ENCODE data around the gene ATP5PB. TPM values are rescaled to one million over a fixed set of nuclear protein-coding genes. Genes with fewer than 3 reads are reported as not detected.

Gene ATP5PB
- polyA plus RNA-seq, 3 donors, result 112 to 597 (median 557) TPM

DNA sequence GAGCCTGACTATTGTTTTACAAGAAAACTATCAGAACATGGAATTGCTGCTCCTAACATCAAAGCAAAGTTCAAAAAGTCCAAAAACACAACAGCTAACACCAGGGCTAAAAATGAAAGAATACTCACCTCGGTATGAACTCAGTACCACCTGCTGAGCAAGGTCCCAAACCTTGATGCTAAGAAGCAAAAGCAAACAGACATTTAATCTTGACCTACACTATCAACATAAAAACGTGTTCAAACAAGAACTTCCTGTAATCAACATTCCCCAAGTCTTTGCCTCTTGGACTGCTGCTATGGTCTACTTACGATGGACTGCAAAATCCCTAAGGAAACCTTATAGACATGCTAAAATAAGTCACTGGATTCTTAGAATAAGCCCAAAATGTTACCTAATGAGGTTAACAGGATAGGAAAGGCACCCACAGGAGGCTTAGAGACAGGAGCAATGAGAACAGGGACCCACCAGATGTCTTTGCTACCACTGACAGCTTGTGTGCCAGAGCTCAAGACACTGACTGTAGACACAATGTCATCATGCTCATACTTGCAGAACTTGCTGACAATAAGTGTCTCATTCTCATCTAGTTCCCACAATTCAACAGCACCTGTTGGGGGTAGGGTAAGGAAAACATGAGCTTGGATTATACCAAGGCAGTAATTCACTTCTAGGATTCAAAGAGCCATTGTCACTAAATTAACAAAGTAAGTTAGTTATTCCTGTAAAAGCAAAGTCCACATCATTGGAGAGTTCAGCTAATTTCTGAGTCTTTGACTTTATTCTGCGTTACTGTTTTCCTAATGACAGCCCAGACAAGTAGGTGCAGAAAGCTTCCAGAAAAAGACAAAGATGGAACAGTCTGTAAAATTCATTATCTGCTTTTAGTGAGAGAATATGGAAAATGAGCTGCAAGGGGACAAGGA is 2.0 kb upstream of the ATP5PB start:
- WGBS (ENCODE audit: insufficient coverage), result 89% methylated on average over 4 of the region's 4 CpGs
- H3K79me2 ChIP-seq (ENCODE audit: insufficient read depth, low read length), result peaks cover 49% of the 10 kb centered on the region
- H3K9me3 ChIP-seq (replicated peaks in 1 of 2; ENCODE audit: control insufficient read depth in 1 of 2, insufficient read depth in 1 of 2, low read length in 2 of 2), result no peaks in the 10 kb centered on the region
- H3K4me1 Mint-ChIP-seq, result peaks cover 46% of the 10 kb centered on the region
- H3K4me2 ChIP-seq (replicated peaks; ENCODE audit: extremely low read depth, low read length, poor library complexity, severe bottlenecking), result peak overlapping the region; percentile 2
- intact Hi-C loops (cut with micrococcal nuclease), result loop anchor here in 1 of 2 donors (5.0 to 10.0 kb wide), 3 partner anchors 310 to 485 kb away; partner anchors contain the start of genes DDX20 and LRIF1
- no peaks in the 10 kb centered on the region for H3K27me3 ChIP-seq (ENCODE audit: control insufficient read depth in 2 of 2, insufficient read depth in 2 of 2, low read length in 2 of 2)
- H3K36me3 ChIP-seq (replicated peaks in 1 of 2; ENCODE audit: control insufficient read depth in 1 of 2, insufficient read depth in 2 of 2, low read length in 2 of 2), result peaks cover 39 to 68% of the 10 kb centered on the region in 2 donors
- H3K27me3 Mint-ChIP-seq (ENCODE audit: low read depth in 3 of 3), result peaks cover 0 to 2% (median 0%) of the 10 kb centered on the region in 3 donors
- H3K27ac ChIP-seq (ENCODE audit: low read depth in 1 of 2, low read length in 2 of 2), result no peak overlapping the region
- DNase-seq, result no peak
- H3K9ac ChIP-seq (ENCODE audit: insufficient read depth, low read length, poor library complexity, severe bottlenecking), result no peak overlapping the region
- no peak overlapping the region for H3K27ac Mint-ChIP-seq
- H2AFZ ChIP-seq (ENCODE audit: insufficient read depth, low read depth, low read length, poor library complexity, severe bottlenecking), result no peak overlapping the region
- H3K36me3 Mint-ChIP-seq, result peaks cover 57 to 65% of the 10 kb centered on the region in 2 donors
- H3K4me1 ChIP-seq (ENCODE audit: control insufficient read depth in 1 of 2, insufficient read depth in 2 of 2, low read length in 2 of 2), result peaks cover 25 to 35% of the 10 kb centered on the region in 2 donors
- H3K4me3 ChIP-seq (replicated peaks in 1 of 3; ENCODE audit: low read depth in 2 of 3, low read length in 3 of 3), result peak overlapping the region in 1 of 3 experiments; percentile 94
- peak overlapping the region in 1 of 2 donors; percentile 99 for H3K4me3 Mint-ChIP-seq
- peaks cover 9% of the 10 kb centered on the region for H4K20me1 ChIP-seq (ENCODE audit: insufficient read depth, low read length)
- TF ChIP-seq, protein P1, sequence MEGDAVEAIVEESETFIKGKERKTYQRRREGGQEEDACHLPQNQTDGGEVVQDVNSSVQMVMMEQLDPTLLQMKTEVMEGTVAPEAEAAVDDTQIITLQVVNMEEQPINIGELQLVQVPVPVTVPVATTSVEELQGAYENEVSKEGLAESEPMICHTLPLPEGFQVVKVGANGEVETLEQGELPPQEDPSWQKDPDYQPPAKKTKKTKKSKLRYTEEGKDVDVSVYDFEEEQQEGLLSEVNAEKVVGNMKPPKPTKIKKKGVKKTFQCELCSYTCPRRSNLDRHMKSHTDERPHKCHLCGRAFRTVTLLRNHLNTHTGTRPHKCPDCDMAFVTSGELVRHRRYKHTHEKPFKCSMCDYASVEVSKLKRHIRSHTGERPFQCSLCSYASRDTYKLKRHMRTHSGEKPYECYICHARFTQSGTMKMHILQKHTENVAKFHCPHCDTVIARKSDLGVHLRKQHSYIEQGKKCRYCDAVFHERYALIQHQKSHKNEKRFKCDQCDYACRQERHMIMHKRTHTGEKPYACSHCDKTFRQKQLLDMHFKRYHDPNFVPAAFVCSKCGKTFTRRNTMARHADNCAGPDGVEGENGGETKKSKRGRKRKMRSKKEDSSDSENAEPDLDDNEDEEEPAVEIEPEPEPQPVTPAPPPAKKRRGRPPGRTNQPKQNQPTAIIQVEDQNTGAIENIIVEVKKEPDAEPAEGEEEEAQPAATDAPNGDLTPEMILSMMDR (IDR thresholded peaks at IDR 0.05), result no peak
- H3K9me3 Mint-ChIP-seq, result peaks cover 0 to 2% (median 0%) of the 10 kb centered on the region in 7 donors

DNA sequence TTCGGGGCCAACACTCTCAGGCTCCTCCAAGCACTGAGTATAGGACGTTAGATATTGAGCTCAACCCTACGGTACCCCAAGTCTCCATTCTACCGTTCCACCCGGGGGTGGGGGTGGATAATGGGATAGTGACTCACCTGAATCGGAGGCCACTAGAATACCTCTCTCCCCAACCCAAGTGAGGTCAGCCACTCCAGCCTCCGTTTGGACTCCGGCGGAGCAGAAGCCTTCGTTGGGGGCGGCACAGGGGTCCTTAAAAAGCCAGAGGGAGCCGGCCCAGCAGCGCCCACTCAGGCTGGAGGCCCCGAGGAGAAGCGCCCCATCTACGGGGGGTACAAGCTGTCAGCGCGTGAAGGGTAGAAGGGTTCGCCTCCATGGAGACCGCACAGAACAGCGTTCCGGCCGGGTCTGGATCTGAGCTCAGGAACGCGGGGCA is 764 bp upstream of the ATP5PB start:
- Histone ChIP-seq H2AFZ (ENCODE audit: insufficient read depth, low read depth, low read length, poor library complexity, severe bottlenecking) (peak overlapping the region; percentile 90), H3K79me2 (ENCODE audit: insufficient read depth, low read length) (peaks cover 62% of the 10 kb centered on the region), H3K27me3 (ENCODE audit: control insufficient read depth in 2 of 2, insufficient read depth in 2 of 2, low read length in 2 of 2) (no peaks in the 10 kb centered on the region), H3K4me1 (ENCODE audit: control insufficient read depth in 1 of 2, insufficient read depth in 2 of 2, low read length in 2 of 2) (peaks cover 25 to 36% of the 10 kb centered on the region in 2 donors), H3K9ac (ENCODE audit: insufficient read depth, low read length, poor library complexity, severe bottlenecking) (peak overlapping the region; percentile 93), H3K4me2 (replicated peaks; ENCODE audit: extremely low read depth, low read length, poor library complexity, severe bottlenecking) (peak overlapping the region; percentile 93), H4K20me1 (ENCODE audit: insufficient read depth, low read length) (peaks cover 15% of the 10 kb centered on the region), H3K36me3 (replicated peaks in 1 of 2; ENCODE audit: control insufficient read depth in 1 of 2, insufficient read depth in 2 of 2, low read length in 2 of 2) (peaks cover 26 to 67% of the 10 kb centered on the region in 2 donors), H3K27ac (ENCODE audit: low read depth in 1 of 2, low read length in 2 of 2) (peak overlapping the region; percentile 87 to 95), H3K4me3 (replicated peaks in 1 of 3; ENCODE audit: low read depth in 2 of 3, low read length in 3 of 3) (peak overlapping the region; percentile 90 to 97 (median 94)), H3K9me3 (replicated peaks in 1 of 2; ENCODE audit: control insufficient read depth in 1 of 2, insufficient read depth in 1 of 2, low read length in 2 of 2) (no peaks in the 10 kb centered on the region)
- DNase-seq, result peak in 1 of 3 donors; percentile 23
- Mint-ChIP-seq H3K4me3 (peak overlapping the region; percentile 99 to 100), H3K4me1 (peaks cover 49% of the 10 kb centered on the region), H3K27ac (peak overlapping the region; percentile 68 to 100 (median 99)), H3K36me3 (peaks cover 54 to 58% of the 10 kb centered on the region in 2 donors), H3K9me3 (peaks cover 0 to 2% (median 0%) of the 10 kb centered on the region in 7 donors), H3K27me3 (ENCODE audit: low read depth in 3 of 3) (peaks cover 0 to 2% (median 0%) of the 10 kb centered on the region in 3 donors)
- WGBS (ENCODE audit: insufficient coverage), result under 1% methylated on average over 18 of the region's 25 CpGs
- intact Hi-C loops (cut with micrococcal nuclease), result loop anchor here in 1 of 2 donors (5.0 to 10.0 kb wide), 3 partner anchors 309 to 486 kb away; partner anchors contain the start of genes DDX20 and LRIF1
- TF ChIP-seq, protein P1 (IDR thresholded peaks at IDR 0.05), result no peak

Measured in CD14-positive monocyte (primary cell).